ENCODE results near the gene DGLUCY.

DGLUCY gene

GRCh38 chr14:91135039-91135438 lies 21.2 kb downstream of the DGLUCY start:
- DNase-seq (ENCODE audit: extremely low read depth, insufficient read length): no peak
- TF ChIP-seq, protein P1, sequence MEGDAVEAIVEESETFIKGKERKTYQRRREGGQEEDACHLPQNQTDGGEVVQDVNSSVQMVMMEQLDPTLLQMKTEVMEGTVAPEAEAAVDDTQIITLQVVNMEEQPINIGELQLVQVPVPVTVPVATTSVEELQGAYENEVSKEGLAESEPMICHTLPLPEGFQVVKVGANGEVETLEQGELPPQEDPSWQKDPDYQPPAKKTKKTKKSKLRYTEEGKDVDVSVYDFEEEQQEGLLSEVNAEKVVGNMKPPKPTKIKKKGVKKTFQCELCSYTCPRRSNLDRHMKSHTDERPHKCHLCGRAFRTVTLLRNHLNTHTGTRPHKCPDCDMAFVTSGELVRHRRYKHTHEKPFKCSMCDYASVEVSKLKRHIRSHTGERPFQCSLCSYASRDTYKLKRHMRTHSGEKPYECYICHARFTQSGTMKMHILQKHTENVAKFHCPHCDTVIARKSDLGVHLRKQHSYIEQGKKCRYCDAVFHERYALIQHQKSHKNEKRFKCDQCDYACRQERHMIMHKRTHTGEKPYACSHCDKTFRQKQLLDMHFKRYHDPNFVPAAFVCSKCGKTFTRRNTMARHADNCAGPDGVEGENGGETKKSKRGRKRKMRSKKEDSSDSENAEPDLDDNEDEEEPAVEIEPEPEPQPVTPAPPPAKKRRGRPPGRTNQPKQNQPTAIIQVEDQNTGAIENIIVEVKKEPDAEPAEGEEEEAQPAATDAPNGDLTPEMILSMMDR (IDR thresholded peaks at IDR 0.05; ENCODE audit: insufficient read depth, low read length, poor library complexity, severe bottlenecking): no peak
- Histone ChIP-seq H3K4me3 (replicated peaks; ENCODE audit: low read depth, low read length) (no peak overlapping the region), H3K36me3 (ENCODE audit: control insufficient read depth, insufficient read depth, low read length) (peaks cover 2% of the 10 kb centered on the region), H3K27me3 (replicated peaks; ENCODE audit: control insufficient read depth, insufficient read depth, low read length) (no peaks in the 10 kb centered on the region)

GRCh38 chr14:91138511-91139359 lies 24.9 kb downstream of the DGLUCY start:
- no peak for DNase-seq (ENCODE audit: extremely low read depth, insufficient read length)
- TF ChIP-seq, protein P1 (IDR thresholded peaks at IDR 0.05; ENCODE audit: insufficient read depth, low read length, poor library complexity, severe bottlenecking): peak; percentile 60
- no peaks in the 10 kb centered on the region; the same call in none of the 2 replicates for H3K36me3 ChIP-seq (ENCODE audit: control insufficient read depth, insufficient read depth, low read length)
- no peak overlapping the region for H3K4me3 ChIP-seq (replicated peaks; ENCODE audit: low read depth, low read length)
- H3K27me3 ChIP-seq (replicated peaks; ENCODE audit: control insufficient read depth, insufficient read depth, low read length): no peaks in the 10 kb centered on the region

DNA sequence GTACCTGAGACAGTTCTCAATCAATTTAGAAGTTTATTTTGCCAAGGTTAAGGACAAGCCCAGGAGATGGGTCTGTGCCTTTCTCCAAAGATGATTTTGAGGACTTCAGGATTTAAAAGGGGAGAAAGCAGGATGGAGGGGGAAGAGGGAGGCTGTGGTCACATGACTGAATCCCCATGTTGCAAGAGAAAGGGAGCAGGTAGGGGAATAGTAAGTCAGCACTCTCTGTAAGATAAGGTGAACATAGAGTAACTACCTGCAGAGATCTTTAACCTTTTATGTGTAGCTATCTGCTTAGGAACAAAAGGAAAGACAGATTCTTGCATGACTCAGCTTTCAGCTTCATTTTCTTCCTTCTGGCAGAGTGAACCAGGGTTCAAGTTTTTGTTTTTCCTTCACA lies 25.9 kb downstream of the DGLUCY start:
- H3K27me3 ChIP-seq (replicated peaks; ENCODE audit: control insufficient read depth, insufficient read depth, low read length): no peaks in the 10 kb centered on the region
- DNase-seq (ENCODE audit: extremely low read depth, insufficient read length): no peak
- H3K36me3 ChIP-seq (ENCODE audit: control insufficient read depth, insufficient read depth, low read length): no peaks in the 10 kb centered on the region; the same call in none of the 2 replicates
- no peak overlapping the region for H3K4me3 ChIP-seq (replicated peaks; ENCODE audit: low read depth, low read length)
- TF ChIP-seq, protein P1 (IDR thresholded peaks at IDR 0.05; ENCODE audit: insufficient read depth, low read length, poor library complexity, severe bottlenecking): no peak

GRCh38 chr14:91140672-91141071 lies 26.8 kb downstream of the DGLUCY start:
- peaks cover 8% of the 10 kb centered on the region for H3K36me3 ChIP-seq (ENCODE audit: control insufficient read depth, insufficient read depth, low read length)

GRCh38 chr14:91142214-91142668 lies 28.4 kb downstream of the DGLUCY start:
- DNase-seq (ENCODE audit: extremely low read depth, insufficient read length): peak; percentile 62

More at GRCh38 chr14:91140672-91141071, 26.8 kb downstream of the DGLUCY start:
- no peaks in the 10 kb centered on the region for H3K27me3 ChIP-seq (replicated peaks; ENCODE audit: control insufficient read depth, insufficient read depth, low read length)
- no peak overlapping the region for H3K4me3 ChIP-seq (replicated peaks; ENCODE audit: low read depth, low read length)
- TF ChIP-seq, protein P1 (IDR thresholded peaks at IDR 0.05; ENCODE audit: insufficient read depth, low read length, poor library complexity, severe bottlenecking): peak; percentile 28
- no peak for DNase-seq (ENCODE audit: extremely low read depth, insufficient read length)

More at GRCh38 chr14:91142214-91142668, 28.4 kb downstream of the DGLUCY start:
- no peaks in the 10 kb centered on the region for H3K27me3 ChIP-seq (replicated peaks; ENCODE audit: control insufficient read depth, insufficient read depth, low read length)
- TF ChIP-seq, protein P1 (IDR thresholded peaks at IDR 0.05; ENCODE audit: insufficient read depth, low read length, poor library complexity, severe bottlenecking): no peak
- no peak overlapping the region for H3K4me3 ChIP-seq (replicated peaks; ENCODE audit: low read depth, low read length)
- peaks cover 8% of the 10 kb centered on the region for H3K36me3 ChIP-seq (ENCODE audit: control insufficient read depth, insufficient read depth, low read length)

Measured in GM06990 (cell line).